Spleen (tissue), 7 donors: ENCODE results near the gene CADM2.

Source experiments
- POLR2AphosphoS5 ChIP-seq, 3 donors: sonication (generic); formaldehyde crosslinking; IDR thresholded peaks; one replicate each; pipeline ENCODE4 v1.5.1; 2017; ENCODE audit warnings: antibody characterized with exemption in 3 of 3
- TF ChIP-seq, protein P1 (sequence below), 11 experiments: fragments of 200-600 bp in 7 of 11; fragments of 450-650 bp in 4 of 11; sonication (generic) in 4 of 11; IDR thresholded peaks in 8 of 11; conservative IDR thresholded peaks in 3 of 11; 1 replicate in 7 of 11; 2 replicates in 4 of 11; pipeline versions ENCODE4 v1.4.0 to v1.8.0; 2016 to 2021; ENCODE audit warnings: antibody characterized with exemption in 11 of 11, inconsistent platforms in 4 of 11, mild to moderate bottlenecking in 1 of 11
- donor health status: DM: no; HTN: no; CAD: no; lungs with moderate emphysema.
- donor health status: DM: no; HTN: no; CAD: no.
- donor health status: DM: no; HTN: no; CAD: no.

- no peak for TF ChIP-seq POLR2AphosphoS5 (IDR thresholded peaks at IDR 0.05)
- TF ChIP-seq, protein P1, sequence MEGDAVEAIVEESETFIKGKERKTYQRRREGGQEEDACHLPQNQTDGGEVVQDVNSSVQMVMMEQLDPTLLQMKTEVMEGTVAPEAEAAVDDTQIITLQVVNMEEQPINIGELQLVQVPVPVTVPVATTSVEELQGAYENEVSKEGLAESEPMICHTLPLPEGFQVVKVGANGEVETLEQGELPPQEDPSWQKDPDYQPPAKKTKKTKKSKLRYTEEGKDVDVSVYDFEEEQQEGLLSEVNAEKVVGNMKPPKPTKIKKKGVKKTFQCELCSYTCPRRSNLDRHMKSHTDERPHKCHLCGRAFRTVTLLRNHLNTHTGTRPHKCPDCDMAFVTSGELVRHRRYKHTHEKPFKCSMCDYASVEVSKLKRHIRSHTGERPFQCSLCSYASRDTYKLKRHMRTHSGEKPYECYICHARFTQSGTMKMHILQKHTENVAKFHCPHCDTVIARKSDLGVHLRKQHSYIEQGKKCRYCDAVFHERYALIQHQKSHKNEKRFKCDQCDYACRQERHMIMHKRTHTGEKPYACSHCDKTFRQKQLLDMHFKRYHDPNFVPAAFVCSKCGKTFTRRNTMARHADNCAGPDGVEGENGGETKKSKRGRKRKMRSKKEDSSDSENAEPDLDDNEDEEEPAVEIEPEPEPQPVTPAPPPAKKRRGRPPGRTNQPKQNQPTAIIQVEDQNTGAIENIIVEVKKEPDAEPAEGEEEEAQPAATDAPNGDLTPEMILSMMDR (IDR thresholded peaks at IDR 0.05 in 8 of 11, conservative IDR thresholded peaks at IDR 0.05 in 3 of 11): no peak
These were observed 841.9 kb downstream of the CADM2 start for GRCh38 chr3:85800676-85801075.
